Measurements from ENCODE around the gene ZNF688. TPM values are rescaled to one million over a fixed set of nuclear protein-coding genes. Genes with fewer than 3 reads are reported as not detected.

ZNF688 gene
- total RNA-seq, 1 donor from 2014 or later: 5.9 TPM

DNA sequence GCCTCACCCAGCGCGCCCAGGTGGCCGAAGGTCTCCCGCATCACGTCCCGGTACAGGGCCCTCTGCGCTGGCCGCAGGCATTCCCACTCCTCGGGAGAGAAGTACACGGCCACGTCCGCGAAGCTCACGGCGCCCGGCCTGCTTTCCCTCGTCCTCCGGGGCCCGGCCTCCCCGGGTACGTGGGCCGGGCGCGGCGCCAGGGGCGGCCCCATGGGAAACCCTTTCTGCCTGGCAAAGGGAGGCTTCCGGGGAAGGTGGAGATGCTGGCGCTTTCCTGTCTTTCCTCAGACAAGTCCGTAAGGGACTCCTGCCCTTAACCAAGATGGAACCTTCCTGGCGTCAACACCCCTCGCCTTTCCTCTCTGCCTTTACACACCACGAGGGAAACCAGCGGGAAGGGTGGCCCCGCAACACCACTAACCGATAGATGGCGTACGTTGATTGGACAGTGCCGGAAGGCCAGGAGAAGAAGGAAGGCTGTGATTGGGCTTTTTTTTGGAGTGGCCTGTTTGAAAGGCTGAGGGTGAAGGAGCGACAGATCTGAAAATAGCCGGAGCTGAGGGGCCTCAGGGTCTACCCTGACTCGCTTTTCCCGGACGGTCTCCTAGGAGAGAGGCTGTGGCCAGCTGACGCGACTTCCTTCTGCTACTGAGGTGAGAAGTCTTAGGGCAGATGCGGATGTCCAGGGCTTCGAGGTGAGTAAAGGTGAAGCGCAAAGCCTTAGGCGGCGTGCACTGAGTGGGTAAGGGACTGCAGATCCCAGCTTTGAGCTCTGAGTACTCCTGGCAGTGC is 14.1 kb upstream of the ZNF688 start, which contains the start of gene ZNF785:
TSS of gene ZNF785 (minus strand) at position 298 of the 792 bp plus-strand sequence. CDS start at position 212, 86 bp downstream.
- DNase-seq: peak; percentile 99

DNA sequence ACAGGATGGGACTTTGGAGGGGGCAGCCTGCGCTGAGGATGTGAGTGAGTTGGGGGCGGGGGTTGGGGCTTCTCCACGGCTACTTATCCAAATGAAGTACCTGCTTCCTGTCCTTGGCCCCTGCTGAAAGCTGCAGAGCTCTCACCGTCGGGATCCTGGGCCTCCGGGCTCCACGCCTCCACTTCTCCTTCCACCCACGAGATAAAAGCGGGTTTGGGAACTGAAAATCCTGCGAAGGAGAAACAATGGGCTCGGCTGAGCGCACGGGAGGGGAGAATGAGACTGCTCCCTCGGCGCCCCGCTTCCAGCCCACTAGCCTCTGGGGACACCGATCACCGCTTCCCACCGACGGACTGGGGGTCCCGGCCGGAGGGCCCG is 13.5 kb upstream of the ZNF688 start:
- no peak for DNase-seq

DNA sequence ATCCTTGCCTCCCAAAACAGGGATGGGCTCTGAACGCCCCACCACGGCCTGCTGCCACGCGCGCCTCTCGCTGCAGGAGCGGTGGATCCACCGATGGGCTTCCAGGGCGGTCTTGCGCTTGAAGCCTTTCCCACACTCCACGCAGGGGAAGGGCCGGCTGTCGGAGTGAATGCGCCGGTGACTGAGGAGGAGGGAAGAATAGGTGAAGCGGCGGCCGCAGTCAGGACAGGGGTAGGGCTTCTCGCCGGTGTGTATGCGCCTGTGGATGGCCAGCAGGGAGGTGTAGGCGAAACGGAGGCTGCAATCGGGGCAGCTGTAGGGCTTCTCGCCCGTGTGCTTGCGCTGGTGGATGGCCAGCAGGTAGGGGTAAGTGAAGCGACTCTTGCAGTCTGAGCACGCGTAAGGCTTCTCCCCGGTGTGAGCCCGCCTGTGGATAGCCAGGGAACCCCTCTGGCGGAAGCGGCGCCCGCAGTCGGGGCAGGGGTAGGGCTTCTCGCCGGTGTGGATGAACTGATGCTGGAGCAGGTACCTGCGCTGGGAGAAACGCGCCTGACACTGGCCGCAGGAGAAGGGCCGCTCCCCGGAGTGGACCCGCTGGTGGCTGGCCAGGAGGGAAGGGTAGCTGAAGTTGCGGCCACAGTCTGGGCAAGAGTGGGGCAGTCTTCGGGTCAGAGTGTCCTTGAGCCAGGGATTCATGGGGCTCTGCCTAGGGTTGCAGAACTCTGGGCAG is 11.3 kb upstream of the ZNF688 start:
- DNase-seq: no peak

DNA sequence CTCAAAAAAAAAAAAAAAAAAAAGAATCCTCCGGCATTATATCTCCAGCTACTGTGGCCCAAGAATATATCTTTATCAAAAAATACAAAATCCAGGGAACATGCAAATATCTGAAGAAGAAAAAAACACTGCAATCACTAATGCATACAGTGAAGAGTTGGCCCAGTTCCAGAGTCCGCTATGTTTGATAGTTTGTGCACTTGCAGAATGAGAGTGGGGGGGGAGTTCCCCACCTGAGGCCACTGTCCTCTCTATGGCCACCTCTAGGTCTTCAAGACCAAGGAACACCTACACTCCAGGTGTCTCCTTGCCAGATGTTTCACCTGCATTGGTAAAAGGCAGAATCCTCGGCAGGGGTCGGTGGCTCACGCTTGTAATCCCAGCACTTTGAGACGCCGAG is 9.9 kb upstream of the ZNF688 start:
- DNase-seq: no peak

DNA sequence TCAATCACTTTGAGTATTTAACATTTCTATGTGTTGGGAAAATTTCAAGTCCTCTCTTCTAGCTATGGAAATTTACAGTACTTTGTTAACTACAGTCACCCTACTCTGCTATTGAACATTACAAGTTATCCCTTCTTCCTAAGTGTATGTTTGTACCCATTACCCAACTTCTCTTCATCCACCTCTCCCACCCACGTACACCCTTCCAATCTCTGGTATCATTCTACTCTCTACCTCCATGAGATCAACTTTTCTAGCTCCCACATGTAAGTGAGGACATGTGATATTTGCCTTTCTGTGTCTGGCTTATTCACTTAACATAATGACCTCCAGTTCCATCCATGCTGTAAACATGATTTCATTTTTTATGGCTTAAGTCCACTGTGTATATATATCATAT is 3.2 kb upstream of the ZNF688 start:
- no peak for DNase-seq

DNA sequence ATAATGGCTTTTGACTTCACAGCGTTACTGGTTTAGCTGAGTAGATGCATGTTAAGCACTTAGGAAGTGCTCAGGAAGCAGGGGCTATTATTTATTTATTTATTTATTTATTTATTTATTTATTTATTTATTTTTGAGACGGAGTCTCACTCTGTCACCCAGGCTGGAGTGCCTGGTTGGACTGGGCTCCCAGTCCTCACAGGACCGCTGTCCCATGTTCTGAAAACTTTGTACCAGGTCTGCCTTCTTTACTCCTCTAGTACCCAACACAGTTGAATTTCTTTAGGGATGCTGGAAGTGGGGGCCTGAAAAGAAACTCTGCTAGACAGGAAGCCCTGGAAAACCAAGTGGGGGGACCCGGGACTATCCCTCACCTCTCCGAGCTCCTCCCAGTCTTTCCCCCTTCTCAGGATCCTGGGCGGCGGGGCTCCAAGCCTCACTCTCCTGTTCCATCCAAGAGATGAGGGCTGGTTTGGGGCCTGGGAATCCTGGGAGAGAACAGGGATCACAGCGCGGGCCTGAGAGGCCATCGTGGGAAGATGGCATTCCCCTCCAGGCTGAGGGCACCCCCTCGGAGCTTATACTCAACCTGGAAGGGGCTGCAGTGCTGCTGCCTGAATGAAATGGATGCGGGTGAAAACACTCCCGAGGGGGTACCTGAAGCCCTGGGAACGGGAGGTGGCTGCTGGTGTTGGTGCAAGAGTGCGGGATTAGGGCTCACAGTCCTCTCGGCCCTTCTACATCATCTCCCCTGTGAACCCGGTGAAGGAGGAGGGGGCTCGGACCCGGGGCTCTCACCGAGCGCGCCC is 674 bp downstream of the ZNF688 start:
- peak; percentile 52 for DNase-seq

DNA sequence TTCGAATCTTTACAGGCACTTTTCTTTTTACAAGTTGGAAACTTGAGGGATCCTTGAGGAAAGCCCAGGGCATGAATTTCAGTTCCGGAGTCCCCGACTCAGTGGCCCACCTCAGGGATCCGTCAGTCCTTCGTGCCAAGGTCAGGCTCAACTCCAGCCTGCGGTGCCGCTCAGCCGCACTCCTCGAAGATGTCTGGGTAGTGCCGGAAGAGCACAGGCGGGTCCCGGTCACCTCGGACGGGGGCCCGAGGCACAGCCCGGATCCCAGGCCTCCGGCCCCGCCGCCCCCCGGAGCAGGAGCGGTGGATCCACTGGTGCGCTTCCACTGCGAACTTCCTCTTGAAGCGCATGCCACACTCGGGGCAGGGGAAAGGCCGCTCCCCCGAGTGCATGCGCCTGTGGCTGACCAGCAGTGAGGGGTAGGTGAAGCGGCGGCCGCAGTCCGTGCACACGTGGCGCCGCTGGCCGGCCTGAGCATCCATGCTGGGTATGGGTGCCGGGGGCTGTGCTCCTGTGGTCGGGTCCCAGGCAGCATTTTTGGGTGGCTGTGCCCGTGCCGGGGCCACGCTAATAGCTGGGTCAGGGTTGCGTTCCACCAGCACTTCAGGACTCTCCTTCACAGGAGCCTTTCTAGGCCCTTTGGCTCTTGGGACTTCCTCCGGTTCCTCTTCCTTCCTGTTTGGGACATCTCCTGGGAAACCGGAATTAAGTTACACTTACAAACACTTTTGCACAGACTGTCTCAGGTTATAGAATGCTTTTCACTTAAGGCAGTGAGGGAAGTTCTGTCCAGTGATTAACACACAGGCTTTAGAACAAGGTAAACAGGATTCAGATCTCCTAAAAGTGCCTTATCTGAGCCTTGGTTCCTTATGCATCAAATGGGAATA is 1.5 kb downstream of the ZNF688 start:
- no peak for DNase-seq

DNA sequence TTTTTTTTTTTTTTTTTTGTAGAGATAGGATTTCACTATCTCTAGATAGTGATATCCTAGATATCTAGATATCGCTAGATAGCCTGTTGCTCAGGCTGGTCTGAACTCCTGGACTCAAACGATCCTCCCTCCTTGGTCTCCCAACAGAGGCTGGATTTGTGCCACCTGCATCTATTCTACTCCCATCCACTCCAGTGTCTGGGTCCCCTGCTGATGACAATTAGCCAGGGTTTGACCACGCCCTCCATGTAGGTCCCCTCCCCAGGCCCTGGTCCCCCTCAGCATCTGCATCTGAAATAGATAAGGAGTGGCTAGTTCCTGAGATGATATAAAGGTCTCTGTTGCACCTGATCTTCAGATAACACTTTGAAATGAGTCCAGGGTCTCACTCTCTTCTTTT is 2.2 kb downstream of the ZNF688 start:
- no peak for DNase-seq

DNA sequence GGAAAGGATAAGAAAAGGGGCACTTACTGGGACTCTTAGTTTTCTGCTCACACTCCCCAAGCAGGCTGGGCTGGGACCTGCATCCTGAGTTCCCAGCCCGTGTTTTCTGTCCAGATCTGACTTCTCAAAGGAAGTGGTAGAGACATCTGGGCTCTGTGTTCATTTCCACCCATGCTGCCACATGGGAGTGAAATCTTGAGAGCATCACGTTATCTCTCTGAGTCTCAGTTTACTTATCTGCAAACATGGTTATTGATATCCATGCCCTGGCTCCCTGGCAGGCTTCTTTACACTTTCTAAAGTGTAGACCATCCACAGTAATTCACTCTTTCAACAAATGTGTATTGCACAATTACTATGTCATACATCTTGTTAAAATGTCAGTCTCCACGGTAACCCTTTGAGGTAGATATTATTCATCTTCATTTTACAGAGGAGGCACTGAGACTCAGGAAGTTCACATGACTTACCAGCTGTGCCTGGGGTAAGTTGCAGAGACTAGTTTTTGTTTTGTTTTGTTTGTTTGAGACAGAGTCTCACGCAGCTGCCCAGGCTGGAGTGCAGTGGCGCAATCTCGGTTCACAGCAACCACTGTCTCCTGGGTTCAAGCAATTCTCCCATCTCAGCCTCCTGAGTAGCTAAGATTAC is 3.4 kb downstream of the ZNF688 start:
- no peak for DNase-seq

DNA sequence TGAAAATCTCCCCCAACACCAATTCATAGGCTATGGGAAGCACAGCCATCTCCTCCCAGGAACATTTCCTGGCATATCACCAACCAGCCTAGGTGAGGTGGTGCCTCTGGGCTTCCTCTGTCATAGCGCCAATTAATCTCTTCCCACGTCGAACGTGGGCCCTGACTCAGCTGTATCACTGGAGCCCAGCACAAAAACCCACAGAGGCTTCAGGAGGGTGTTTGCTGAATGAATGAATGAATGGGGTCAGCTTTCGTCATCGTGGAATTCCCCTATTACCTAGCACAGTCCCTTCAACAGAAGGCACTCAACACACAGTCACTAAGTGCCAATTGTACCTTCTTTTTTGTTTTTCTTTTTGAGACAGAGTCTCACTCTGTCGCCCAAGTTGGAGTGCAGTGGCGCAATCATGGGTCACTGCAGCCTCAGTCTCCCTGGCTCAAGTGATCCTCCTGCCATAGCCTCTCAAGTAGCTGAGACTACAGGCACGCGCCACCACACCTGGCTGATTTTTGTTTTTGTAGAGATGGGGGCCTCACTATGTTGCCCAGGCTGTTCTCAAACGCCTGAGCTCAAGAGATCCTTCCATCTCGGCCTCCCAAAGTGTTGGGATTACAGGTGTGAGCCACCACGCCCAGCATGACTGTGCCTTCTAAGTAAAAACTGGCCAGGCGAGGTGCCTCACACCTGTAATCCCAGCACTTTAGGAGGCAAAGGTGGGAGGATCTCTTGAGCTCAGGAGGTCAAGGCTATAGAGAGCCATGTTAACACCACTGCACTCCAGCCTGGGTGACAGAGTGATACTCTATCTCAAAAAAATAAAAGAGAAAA is 4.1 kb downstream of the ZNF688 start:
- no peak for DNase-seq

DNA sequence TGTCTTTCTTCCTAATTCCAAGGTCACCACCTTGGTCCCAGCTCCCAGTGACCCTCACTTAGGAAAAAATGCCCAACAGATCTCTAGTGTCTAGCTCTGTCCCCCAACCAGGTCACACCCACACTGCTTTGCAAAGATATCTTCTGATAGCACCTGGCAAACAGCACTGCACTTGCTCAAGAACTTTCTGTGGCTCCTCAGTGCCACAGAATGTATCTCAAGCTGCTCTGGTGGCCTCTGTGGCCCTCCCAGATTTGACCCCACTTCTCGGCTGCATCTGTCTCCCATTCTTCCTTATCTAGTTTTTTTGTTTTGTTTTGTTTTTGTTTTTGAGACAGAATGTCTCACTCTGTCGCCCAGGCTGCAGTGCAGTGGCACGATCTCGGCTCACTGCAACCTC is 5.0 kb downstream of the ZNF688 start:
- DNase-seq: no peak

DNA sequence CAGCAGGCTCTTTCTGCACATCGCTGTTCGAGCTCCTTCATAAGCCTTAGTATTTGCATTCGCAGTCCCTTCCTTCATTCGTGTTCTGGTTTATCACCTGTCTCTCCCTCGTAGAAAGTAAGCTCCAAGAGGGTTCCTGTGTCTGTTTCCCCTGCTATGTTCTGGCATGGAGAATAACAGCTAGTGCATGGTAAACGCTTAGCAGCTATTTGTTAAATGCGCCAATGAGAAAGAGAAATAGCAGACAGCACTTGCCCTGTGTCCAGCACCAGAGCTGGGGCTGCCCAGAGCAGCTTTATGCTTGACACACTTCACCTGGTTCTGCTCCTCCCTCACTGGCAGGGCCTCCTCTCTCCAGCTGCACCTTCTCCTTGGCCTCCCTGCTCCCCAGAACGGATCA is 5.5 kb downstream of the ZNF688 start:
- DNase-seq: no peak

DNA sequence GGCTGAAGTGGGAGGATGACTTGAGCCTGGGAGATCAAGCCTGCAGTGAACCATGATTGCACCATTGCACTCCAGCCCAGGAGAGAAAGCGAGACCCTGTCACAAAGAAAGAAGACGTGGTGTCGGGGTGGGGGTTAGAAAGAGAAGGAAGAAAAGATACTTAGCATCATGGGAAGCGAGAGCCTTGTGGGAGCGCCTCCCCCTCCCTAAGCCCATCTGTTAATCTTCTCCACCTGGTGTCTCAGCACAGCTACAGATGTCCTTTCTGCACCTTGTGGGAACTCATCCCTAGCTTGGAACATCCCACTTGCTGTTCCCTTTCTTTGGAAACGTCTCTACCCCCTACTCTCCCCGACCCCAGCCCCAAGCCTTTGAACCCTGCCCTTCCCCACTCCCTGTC is 6.0 kb downstream of the ZNF688 start:
- no peak for DNase-seq

DNA sequence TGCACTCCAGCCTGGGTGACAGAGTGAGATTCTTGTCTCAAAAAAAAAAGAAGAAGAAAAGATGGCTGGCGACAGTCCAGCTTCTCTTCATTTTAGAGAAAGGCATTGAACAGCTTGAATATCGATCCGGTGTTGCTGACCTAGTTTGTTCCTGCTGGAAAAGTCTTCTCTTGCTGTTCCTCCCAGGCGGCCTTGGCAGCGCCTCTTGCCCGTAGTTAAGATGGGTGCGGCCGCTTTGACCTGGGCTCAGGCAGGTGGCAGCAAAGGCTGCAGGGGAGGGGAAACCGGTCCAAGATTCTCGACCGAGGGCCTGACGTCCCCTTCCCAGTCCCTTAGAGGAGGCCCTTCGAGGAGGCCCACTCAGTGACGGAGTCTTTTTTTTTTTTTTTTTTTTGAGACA is 9.5 kb downstream of the ZNF688 start:
- DNase-seq: no peak

DNA sequence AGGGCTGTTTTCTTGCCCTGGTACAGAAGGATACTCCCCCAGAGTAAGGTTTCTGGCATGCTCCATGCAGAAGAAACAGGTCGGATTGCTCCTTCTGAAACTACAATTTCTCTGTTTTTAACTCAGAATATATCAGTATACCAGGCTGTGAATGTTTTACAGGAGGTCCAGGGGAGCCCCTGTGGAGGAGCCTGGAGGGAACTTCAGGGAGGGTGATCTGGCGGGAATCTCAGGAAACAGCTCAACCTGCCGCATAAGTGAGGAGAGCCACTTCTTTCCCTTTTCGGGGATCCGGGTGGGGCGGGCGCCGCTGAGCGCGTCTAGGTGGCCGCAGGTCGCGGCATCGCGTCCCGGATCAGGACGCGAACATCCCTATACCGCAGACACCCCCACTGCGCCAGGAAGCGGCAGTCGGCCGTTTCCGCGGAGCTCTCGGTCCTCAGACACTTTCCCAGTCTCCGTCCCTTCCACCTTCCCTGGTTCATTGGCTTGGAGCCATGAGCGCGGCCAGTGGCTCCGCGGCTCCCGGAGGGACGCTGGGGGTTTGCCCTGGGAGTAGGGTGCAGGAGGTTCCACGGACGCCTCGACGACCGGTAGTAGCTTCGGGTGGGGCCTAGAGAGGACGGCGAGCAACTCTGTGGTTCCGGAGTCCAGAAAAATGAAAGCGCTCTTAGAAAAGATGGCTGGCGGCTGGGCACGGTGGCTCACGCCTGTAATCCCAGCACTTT is 10.3 kb downstream of the ZNF688 start:
- DNase-seq: no peak

DNA sequence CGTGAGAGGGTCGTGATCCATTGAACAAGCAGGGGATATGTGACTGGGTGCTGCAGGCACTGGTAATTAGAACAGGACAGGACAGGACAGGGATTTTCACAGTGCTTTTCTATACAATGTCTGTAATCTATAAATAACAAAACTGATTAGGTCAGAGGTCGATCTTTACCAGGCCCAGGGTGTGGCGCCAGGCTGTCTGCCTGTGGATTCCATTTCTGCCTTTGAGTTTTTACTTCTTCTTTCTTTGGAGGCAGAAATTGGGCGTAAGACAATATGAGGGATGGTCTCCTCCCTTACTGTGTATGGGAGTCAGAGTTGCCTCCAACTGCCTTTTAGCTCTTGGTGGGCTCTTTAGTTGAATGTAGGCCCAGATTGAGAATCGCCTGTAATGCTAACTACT is 11.8 kb downstream of the ZNF688 start:
- no peak for DNase-seq

DNA sequence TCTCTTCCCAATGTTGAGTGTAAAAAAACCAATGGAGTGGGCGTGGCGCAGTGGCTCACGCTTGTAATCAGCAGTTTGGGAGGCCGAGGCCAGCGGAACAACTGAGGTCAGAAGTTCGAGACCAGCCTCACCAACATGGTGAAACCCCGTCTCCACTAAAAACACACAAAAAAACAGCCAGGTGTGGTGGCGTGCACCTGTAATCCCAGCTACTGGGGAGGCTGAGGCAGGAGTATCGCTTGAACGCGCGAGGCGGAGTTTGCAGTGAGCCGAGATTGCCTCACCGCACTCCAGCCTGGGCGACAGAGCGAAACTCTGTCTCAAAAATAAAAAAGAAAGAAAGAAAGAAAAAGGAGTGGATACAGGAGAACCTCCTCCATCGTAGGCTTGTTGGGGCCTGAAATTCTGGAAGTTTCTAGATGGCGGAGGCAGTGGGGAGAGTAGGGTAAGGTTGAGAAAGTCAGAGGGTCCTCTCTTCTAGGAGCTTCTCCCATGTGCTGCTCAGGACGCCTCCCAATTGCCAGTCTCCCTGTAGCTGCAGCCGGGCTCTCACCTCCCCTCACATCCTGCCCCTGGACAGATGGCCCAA is 12.6 kb downstream of the ZNF688 start:
- no peak for DNase-seq

DNA sequence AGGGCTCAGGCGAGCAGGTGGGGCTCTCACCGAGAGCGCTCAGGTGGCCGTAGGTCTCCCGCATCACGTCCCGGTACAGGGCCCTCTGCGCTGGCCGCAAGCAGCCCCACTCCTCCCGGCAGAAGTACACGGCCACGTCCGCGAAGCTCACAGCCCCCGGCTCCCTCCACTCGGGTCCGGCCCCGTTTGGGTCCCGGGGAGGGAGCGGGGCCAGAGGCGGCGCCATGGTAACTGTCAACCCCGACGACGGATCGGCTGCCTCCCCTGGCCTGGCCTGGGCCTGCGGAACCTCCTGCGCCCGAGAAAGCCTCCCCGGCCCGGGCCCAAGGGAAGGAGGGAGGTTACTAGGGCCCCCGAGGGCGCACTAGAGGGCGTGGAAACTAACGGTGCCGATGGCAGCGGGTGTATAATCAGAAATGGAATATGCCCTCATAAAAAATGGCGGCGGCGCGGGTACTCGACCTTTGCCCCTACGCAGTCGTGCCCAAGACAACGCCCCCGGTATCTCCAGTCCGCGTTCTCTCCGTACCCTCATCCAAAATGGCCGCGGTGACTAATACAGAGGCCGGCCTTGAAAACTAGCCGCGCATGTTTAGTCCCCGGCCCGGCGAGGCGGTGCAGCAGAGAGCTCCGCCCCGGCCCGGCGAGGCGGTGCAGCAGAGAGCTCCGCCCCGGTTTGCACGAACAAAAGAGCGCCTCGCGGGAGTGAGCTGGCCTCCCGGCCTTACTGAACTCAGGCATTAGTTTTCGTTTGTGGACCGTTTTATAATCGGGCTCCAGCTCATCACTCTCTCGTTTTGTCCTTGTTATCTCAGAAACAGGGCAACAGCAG is 13.3 kb downstream of the ZNF688 start, which contains the start of gene ZNF764:
TSS of gene ZNF764 (minus strand) at position 418 of the 832 bp plus-strand sequence. CDS start at position 226, 192 bp downstream.
- DNase-seq: peak; percentile 97

DNA sequence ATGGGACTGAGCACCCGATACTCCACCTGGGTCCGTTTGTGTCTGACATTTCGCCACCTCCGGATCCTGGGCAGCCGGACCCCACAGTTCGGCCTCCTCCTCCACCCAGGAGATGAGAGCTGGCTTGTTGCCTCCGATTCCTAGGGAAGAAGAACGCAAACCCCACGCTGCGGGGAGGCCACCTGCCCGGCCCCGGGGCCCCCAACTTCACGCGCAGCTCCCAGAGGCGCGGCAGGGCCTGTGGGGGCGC is 13.9 kb downstream of the ZNF688 start:
- DNase-seq: no peak
